PC-3 (cell line): ENCODE results near the gene STAC2. TPM values are rescaled to one million over a fixed set of nuclear protein-coding genes. Genes with fewer than 3 reads are reported as not detected.

Experiments used
- ATAC-seq: fragments of 200-7000 bp; cut with Tn5 transposase; 2 replicates; pipeline ENCODE4 v1.9.1; 2020; ENCODE audit warnings: mild to moderate bottlenecking, moderate library complexity
- BruUV-seq: library from RNA; stranded (reverse); fragments of 400-500 nt; replicated peaks from 2 replicates; lab custom pipeline; 2021; lab: Mats Ljungman, UMichigan
- CTCF ChIA-PET: fragments of 300-600 bp; sonication (Branson Sonifier 250); formaldehyde crosslinking; loops from one replicate; lab custom pipeline; 2022; ENCODE audit warnings: antibody characterized with exemption; lab: Charles Lee
- POLR2A ChIA-PET: fragments of 300-600 bp; sonication (Branson Sonifier 250); formaldehyde crosslinking; loops from one replicate; lab custom pipeline; 2022; ENCODE audit warnings: antibody characterized with exemption; ENCODE audit not compliant: unreplicated experiment; lab: Charles Lee
- DNase-seq: peaks from one replicate; pipeline ENCODE4 v3.0.0-alpha.2; 2015
- H2AFZ ChIP-seq: fragments of 300-600 bp; sonication (generic); 2 replicates; pipeline ENCODE4 v1.6.0; 2016; ENCODE audit warnings: antibody characterized with exemption, low read length
- H3F3A ChIP-seq: fragments of 300-600 bp; sonication (generic); one replicate; pipeline ENCODE4 v1.6.0; 2017; ENCODE audit warnings: antibody characterized with exemption, low read length, control low read depth, mild to moderate bottlenecking; ENCODE audit not compliant: unreplicated experiment
- H3K27ac ChIP-seq: fragments of 300-600 bp; sonication (generic); 2 replicates; pipeline ENCODE4 v1.5.1; 2016; ENCODE audit warnings: mild to moderate bottlenecking, low read length
- H3K27me3 ChIP-seq: fragments of 300-600 bp; sonication (generic); 2 replicates; pipeline ENCODE4 v1.6.1; 2016; ENCODE audit warnings: low read length, mixed read lengths
- H3K36me3 ChIP-seq: fragments of 300-600 bp; sonication (generic); 2 replicates; pipeline ENCODE4 v1.6.1; 2016; ENCODE audit warnings: low read depth, mixed run types, low read length, mixed read lengths
- H3K4me1 ChIP-seq: fragments of 300-600 bp; sonication (generic); 2 replicates; pipeline ENCODE4 v1.5.1; 2016; ENCODE audit warnings: low read length; ENCODE audit not compliant: insufficient read depth
- H3K4me2 ChIP-seq: fragments of 300-600 bp; sonication (generic); 2 replicates; pipeline ENCODE4 v1.6.0; 2016; ENCODE audit warnings: low read length
- H3K4me3 ChIP-seq: fragments of 300-600 bp; sonication (generic); 2 replicates; pipeline ENCODE4 v1.5.1; 2016; ENCODE audit warnings: mild to moderate bottlenecking, low read length, mixed read lengths
- H3K79me2 ChIP-seq: fragments of 300-600 bp; sonication (generic); 2 replicates; pipeline ENCODE4 v1.6.1; 2017; ENCODE audit warnings: low read length, mixed read lengths
- H3K9ac ChIP-seq: fragments of 300-600 bp; sonication (generic); 2 replicates; pipeline ENCODE4 v1.6.0; 2016; ENCODE audit warnings: mild to moderate bottlenecking, low read length
- H3K9me2 ChIP-seq: fragments of 300-600 bp; sonication (generic); replicated peaks from 2 replicates; pipeline ENCODE4 v1.6.1; 2016; ENCODE audit warnings: mixed run types, low read length, mixed read lengths
- H3K9me3 ChIP-seq: fragments of 300-600 bp; sonication (generic); 2 replicates; pipeline ENCODE4 v1.6.1; 2016; ENCODE audit warnings: low read length, mixed read lengths
- H4K20me1 ChIP-seq: fragments of 300-600 bp; sonication (generic); 2 replicates; pipeline ENCODE4 v1.6.1; 2016; ENCODE audit warnings: low read length, mixed read lengths
- EZH2 ChIP-seq: fragments of 300-600 bp; sonication (generic); IDR thresholded peaks from one replicate; pipeline ENCODE4 v1.6.1; 2017; ENCODE audit warnings: antibody characterized with exemption, mild to moderate bottlenecking, low read length; ENCODE audit not compliant: unreplicated experiment
- EZH2phosphoT487 ChIP-seq: fragments of 300-600 bp; sonication (generic); IDR thresholded peaks from 2 replicates; pipeline ENCODE4 v1.6.1; 2018; ENCODE audit warnings: mild to moderate bottlenecking, antibody characterized with exemption, low read length, borderline replicate concordance
- intact Hi-C: fragments of 100-400 bp; cut with micrococcal nuclease; formaldehyde crosslinking; loops from 2 replicates; pipeline ENCODE4 v1.9.0; 2023
- total RNA-seq: library from RNA; depleted of rRNA; stranded (reverse); fragments of >200 nt; gene quantifications from 2 replicates; pipeline ENCODE4 v1.2.3, GENCODE V29; 2014
- TF ChIP-seq, protein P1 (sequence below): fragments of 300-600 bp; sonication (generic); conservative IDR thresholded peaks from 2 replicates; pipeline ENCODE4 v1.5.1; 2017; ENCODE audit warnings: antibody characterized with exemption, low read depth, mild to moderate bottlenecking, low read length

The STAC2 gene
- total RNA-seq, 1 experiment from 2014 or later: not detected

DNA sequence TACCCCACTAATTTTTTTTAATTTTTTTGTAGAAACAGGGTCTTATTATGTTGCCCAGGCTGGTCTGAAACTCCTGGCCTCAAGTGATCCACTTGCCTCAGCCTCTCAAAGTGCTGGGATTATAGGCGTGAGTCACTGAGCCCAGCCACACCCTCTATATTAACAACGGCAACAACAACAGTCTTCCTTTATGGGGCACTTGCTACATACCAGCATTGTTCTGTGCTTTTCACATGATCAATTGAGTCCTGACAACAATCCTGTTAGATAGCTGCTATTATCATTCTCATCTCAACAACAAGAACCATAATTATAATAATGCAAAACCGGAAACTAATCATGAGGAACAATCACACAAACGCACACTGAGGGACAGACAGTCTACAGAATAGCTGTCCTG, 47.2 kb downstream of the STAC2 start:
- no peak overlapping the region for H3K4me3 ChIP-seq
- no peaks in the 10 kb centered on the region for H3K27me3 ChIP-seq
- H3K4me1 ChIP-seq: peaks cover 11% of the 10 kb centered on the region; the same call in 1 of the 2 replicates
- H3K9ac ChIP-seq: no peak overlapping the region
- H3K36me3 ChIP-seq: 0 out of 2 replicates have a peak, but pooled peaks cover 3% of the 10 kb centered on the region
- no peak overlapping the region for H2AFZ ChIP-seq
- intact Hi-C loops: no loop called here
- ChIA-PET CTCF (no interaction called here), POLR2A (no interaction called here)
- H3K79me2 ChIP-seq: no peaks in the 10 kb centered on the region
- TF ChIP-seq, protein P1, sequence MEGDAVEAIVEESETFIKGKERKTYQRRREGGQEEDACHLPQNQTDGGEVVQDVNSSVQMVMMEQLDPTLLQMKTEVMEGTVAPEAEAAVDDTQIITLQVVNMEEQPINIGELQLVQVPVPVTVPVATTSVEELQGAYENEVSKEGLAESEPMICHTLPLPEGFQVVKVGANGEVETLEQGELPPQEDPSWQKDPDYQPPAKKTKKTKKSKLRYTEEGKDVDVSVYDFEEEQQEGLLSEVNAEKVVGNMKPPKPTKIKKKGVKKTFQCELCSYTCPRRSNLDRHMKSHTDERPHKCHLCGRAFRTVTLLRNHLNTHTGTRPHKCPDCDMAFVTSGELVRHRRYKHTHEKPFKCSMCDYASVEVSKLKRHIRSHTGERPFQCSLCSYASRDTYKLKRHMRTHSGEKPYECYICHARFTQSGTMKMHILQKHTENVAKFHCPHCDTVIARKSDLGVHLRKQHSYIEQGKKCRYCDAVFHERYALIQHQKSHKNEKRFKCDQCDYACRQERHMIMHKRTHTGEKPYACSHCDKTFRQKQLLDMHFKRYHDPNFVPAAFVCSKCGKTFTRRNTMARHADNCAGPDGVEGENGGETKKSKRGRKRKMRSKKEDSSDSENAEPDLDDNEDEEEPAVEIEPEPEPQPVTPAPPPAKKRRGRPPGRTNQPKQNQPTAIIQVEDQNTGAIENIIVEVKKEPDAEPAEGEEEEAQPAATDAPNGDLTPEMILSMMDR: no peak
- no peak for TF ChIP-seq EZH2phosphoT487
- TF ChIP-seq EZH2: no peak
- H3K4me2 ChIP-seq: no peak overlapping the region
- peak overlapping the region; percentile 26; the same call in 1 of the 2 replicates for H3K27ac ChIP-seq
- peak; percentile 98 for ATAC-seq
- no peaks in the 10 kb centered on the region for H4K20me1 ChIP-seq
- H3K9me3 ChIP-seq: no peaks in the 10 kb centered on the region
- BruUV-seq: no TSS peak
- no peaks in the 10 kb centered on the region for H3K9me2 ChIP-seq
- peak; percentile 54 for DNase-seq
- no peaks in the 10 kb centered on the region for H3F3A ChIP-seq

DNA sequence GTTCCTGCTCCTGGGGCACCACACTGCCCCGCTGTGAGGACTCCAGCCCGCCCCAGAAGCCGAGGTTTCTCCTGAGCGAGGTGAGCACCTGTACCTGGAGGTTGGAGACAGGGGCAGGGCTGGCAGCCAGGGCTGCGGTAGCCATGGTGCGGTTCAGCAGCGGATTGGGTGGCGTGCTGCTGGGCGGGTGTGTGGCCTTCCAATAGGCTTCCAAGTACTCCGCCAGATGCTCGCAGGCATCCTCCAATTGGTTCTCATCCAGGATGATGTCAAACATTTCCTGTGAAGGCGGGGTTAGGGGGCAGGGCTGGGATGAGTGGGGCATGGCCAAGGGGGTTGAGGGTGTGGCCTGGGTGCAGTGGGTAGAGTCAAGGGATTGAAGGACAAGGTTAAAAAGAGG, 48.5 kb downstream of the STAC2 start:
- H3F3A ChIP-seq: no peaks in the 10 kb centered on the region
- POLR2A ChIA-PET: no interaction called here
- H3K27ac ChIP-seq: no peak overlapping the region
- H4K20me1 ChIP-seq: no peaks in the 10 kb centered on the region
- H3K4me3 ChIP-seq: no peak overlapping the region
- H3K9me2 ChIP-seq: no peaks in the 10 kb centered on the region
- peaks cover 11% of the 10 kb centered on the region; the same call in 1 of the 2 replicates for H3K4me1 ChIP-seq
- TF ChIP-seq EZH2phosphoT487: no peak
- TF ChIP-seq, protein P1: no peak
- TF ChIP-seq EZH2: no peak
- no peak for ATAC-seq
- no peaks in the 10 kb centered on the region for H3K9me3 ChIP-seq
- 0 out of 2 replicates have a peak, but pooled peaks cover 3% of the 10 kb centered on the region for H3K36me3 ChIP-seq
- no peak overlapping the region for H3K4me2 ChIP-seq
- no peak overlapping the region for H2AFZ ChIP-seq
- intact Hi-C loops: no loop called here
- no TSS peak for BruUV-seq
- DNase-seq: no peak
- CTCF ChIA-PET: no interaction called here
- H3K9ac ChIP-seq: no peak overlapping the region
- H3K27me3 ChIP-seq: no peaks in the 10 kb centered on the region
- no peaks in the 10 kb centered on the region for H3K79me2 ChIP-seq

DNA sequence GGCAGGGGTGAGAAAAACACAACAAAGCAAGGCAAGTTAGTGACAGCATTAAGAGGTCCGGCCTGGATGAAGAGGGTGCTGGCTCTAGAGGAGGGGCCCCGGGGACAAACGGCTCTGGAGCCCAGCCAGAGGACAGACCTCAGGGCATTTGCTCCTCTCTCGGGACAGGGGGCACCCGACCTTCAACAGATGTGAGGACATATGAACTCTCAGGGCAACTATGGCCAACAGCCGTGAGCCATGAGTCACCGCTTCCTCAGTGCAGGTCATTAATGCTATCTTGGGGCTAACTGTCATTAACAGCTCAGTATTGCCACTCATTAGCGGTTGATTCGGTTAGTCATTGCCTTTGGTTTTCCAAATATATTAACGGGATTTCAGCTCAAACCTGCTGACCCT, 50.1 kb downstream of the STAC2 start:
- Histone ChIP-seq H3K27ac (no peak overlapping the region), H3F3A (no peaks in the 10 kb centered on the region), H3K4me1 (peaks cover 11% of the 10 kb centered on the region; the same call in 1 of the 2 replicates), H3K9ac (no peak overlapping the region), H3K79me2 (no peaks in the 10 kb centered on the region), H3K9me3 (no peaks in the 10 kb centered on the region), H2AFZ (no peak overlapping the region), H3K36me3 (0 out of 2 replicates have a peak, but pooled peaks cover 3% of the 10 kb centered on the region), H3K4me2 (no peak overlapping the region), H3K9me2 (no peaks in the 10 kb centered on the region), H3K27me3 (no peaks in the 10 kb centered on the region), H3K4me3 (no peak overlapping the region), H4K20me1 (no peaks in the 10 kb centered on the region)
- no peak for DNase-seq
- intact Hi-C loops: no loop called here
- POLR2A ChIA-PET: no interaction called here
- no peak for ATAC-seq
- TF ChIP-seq EZH2phosphoT487 (no peak), EZH2 (no peak)
- TF ChIP-seq, protein P1: no peak
- BruUV-seq: no TSS peak
- CTCF ChIA-PET: interaction anchor here (0.6 to 1.3 kb wide), 3 partner anchors 10 to 193 kb away, joined by 3 to 7 read pairs (median 3); partner anchors contain the start of gene ARL5C
